Vagina (tissue), 2 donors: ENCODE results near the gene TUBA4B. TPM values are rescaled to one million over a fixed set of nuclear protein-coding genes. Genes with fewer than 3 reads are reported as not detected.
A peak's percentile ranks its signal among the peaks of the same experiment; 100 is the strongest.

ENCODE experiments used
- DNase-seq, 2 donors: peaks; one replicate each; pipeline ENCODE4 v3.0.0-alpha.2; 2017; ENCODE audit errors: extremely low spot score in 2 of 2
- H3K27ac ChIP-seq: fragments of 200-600 bp; sonication (generic); one replicate; pipeline ENCODE4 v1.5.1; 2019
- H3K27me3 ChIP-seq: fragments of 200-600 bp; sonication (generic); one replicate; pipeline ENCODE4 v1.5.1; 2019
- H3K36me3 ChIP-seq, 2 donors: fragments of 200-600 bp; sonication (generic); one replicate each; pipeline ENCODE4 v1.5.1; 2017 to 2019
- H3K4me1 ChIP-seq: fragments of 200-600 bp; sonication (generic); one replicate; pipeline ENCODE4 v1.5.1; 2019
- H3K4me3 ChIP-seq, 2 donors: fragments of 200-600 bp; sonication (generic); 1 replicate in 1 of 2; 2 replicates in 1 of 2; pipeline ENCODE4 v1.5.1; 2016 to 2019
- H3K9me3 ChIP-seq: fragments of 200-600 bp; sonication (generic); one replicate; pipeline ENCODE4 v1.5.1; 2019
- POLR2A ChIP-seq, 2 donors: fragments of 450-650 bp; IDR thresholded peaks; one replicate each; pipeline ENCODE4 v1.6.1; 2017; ENCODE audit warnings: antibody characterized with exemption in 2 of 2, mild to moderate bottlenecking in 2 of 2, moderate library complexity in 2 of 2
- POLR2AphosphoS5 ChIP-seq, 2 donors: sonication (generic); formaldehyde crosslinking; IDR thresholded peaks; one replicate each; pipeline ENCODE4 v1.9.0; 2017; ENCODE audit warnings: antibody characterized with exemption in 2 of 2, mild to moderate bottlenecking in 2 of 2, low read depth in 1 of 2; ENCODE audit not compliant: insufficient read depth in 1 of 2
- intact Hi-C: fragments of 100-400 bp; cut with DNase I; formaldehyde crosslinking; loops from one replicate; pipeline ENCODE4 v1.15.1; 2023
- total RNA-seq: library from RNA; depleted of rRNA; stranded (reverse); fragments of >200 nt; gene quantifications from one replicate; pipeline ENCODE4 v1.2.3, GENCODE V29; 2016
- TF ChIP-seq, protein P1 (sequence below), 3 experiments: fragments of 450-650 bp in 2 of 3; fragments of 200-600 bp in 1 of 3; sonication (generic) in 1 of 3; IDR thresholded peaks; one replicate each; pipeline ENCODE4 v1.5.1; 2017 to 2019; ENCODE audit warnings: antibody characterized with exemption in 3 of 3, mild to moderate bottlenecking in 2 of 3, moderate library complexity in 2 of 3

Gene TUBA4B
- total RNA-seq, 1 donor from 2014 or later = not detected

DNA sequence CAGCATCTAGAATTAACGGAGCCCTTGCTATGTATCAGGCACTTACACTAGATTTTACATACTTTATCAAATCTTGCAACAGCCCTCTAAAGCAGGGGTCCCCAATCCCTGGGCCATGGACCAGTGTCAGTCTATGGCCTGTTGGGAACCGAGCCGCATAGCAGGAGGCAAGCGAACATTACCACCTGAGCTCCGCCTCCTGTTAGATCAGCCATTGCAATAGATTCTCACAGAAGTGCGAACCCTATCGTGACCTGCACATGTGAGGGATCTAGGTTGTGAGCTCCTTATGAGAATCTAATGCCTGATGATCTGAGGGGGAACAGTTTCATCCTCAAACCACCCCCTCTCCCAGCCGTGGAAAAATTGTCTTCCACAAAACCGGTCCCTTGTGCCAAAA is 39.6 kb downstream of the TUBA4B start:
- Histone ChIP-seq H3K9me3 (no peaks in the 10 kb centered on the region), H3K27ac (no peak overlapping the region), H3K36me3 (no peaks in the 10 kb centered on the region), H3K4me3 (no peak overlapping the region), H3K4me1 (peaks cover 20% of the 10 kb centered on the region), H3K27me3 (no peaks in the 10 kb centered on the region)
- no peak for DNase-seq
- TF ChIP-seq POLR2A (IDR thresholded peaks at IDR 0.05) (no peak), POLR2AphosphoS5 (IDR thresholded peaks at IDR 0.05; ENCODE audit: insufficient read depth in 1 of 2, low read depth in 1 of 2) (no peak)
- TF ChIP-seq, protein P1, sequence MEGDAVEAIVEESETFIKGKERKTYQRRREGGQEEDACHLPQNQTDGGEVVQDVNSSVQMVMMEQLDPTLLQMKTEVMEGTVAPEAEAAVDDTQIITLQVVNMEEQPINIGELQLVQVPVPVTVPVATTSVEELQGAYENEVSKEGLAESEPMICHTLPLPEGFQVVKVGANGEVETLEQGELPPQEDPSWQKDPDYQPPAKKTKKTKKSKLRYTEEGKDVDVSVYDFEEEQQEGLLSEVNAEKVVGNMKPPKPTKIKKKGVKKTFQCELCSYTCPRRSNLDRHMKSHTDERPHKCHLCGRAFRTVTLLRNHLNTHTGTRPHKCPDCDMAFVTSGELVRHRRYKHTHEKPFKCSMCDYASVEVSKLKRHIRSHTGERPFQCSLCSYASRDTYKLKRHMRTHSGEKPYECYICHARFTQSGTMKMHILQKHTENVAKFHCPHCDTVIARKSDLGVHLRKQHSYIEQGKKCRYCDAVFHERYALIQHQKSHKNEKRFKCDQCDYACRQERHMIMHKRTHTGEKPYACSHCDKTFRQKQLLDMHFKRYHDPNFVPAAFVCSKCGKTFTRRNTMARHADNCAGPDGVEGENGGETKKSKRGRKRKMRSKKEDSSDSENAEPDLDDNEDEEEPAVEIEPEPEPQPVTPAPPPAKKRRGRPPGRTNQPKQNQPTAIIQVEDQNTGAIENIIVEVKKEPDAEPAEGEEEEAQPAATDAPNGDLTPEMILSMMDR (IDR thresholded peaks at IDR 0.05) = no peak
- intact Hi-C loops = no loop called here

DNA sequence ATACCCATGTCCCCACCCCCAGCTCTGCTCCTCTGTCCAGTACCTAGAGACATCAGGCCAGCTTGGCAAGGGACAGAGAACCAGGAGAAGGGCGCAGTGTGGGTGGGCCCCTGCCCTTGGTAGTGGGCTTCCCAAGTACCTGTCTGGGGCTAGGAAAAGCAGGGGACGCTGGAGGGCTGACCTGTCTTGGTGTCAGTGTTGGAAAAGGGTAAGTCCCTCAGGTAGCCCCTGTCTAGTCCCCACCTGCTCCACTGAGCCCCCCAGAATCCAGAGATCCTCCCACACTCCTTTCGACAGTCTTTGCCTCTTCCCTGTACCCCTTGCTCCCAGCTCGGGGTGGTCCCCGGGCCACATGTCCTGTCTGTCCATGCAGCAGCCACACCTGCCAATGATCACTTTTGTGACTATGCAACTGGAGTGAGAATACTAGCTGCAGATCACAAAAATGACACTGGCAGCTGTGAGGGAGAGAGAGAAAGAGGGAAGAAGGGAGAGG is 40.7 kb downstream of the TUBA4B start:
- Histone ChIP-seq H3K4me1 (peaks cover 15% of the 10 kb centered on the region), H3K27ac (peak overlapping the region; percentile 89), H3K9me3 (no peaks in the 10 kb centered on the region), H3K27me3 (no peaks in the 10 kb centered on the region), H3K4me3 (no peak overlapping the region), H3K36me3 (no peaks in the 10 kb centered on the region)
- TF ChIP-seq POLR2AphosphoS5 (IDR thresholded peaks at IDR 0.05; ENCODE audit: insufficient read depth in 1 of 2, low read depth in 1 of 2) = no peak
- TF ChIP-seq, protein P1 (IDR thresholded peaks at IDR 0.05) = no peak
- TF ChIP-seq POLR2A (IDR thresholded peaks at IDR 0.05) = no peak
- intact Hi-C loops = loop anchor here (1.0 kb wide), 1 partner anchor 14 kb away; the partner anchor contains the start of gene DNAJB2
- DNase-seq = no peak

DNA sequence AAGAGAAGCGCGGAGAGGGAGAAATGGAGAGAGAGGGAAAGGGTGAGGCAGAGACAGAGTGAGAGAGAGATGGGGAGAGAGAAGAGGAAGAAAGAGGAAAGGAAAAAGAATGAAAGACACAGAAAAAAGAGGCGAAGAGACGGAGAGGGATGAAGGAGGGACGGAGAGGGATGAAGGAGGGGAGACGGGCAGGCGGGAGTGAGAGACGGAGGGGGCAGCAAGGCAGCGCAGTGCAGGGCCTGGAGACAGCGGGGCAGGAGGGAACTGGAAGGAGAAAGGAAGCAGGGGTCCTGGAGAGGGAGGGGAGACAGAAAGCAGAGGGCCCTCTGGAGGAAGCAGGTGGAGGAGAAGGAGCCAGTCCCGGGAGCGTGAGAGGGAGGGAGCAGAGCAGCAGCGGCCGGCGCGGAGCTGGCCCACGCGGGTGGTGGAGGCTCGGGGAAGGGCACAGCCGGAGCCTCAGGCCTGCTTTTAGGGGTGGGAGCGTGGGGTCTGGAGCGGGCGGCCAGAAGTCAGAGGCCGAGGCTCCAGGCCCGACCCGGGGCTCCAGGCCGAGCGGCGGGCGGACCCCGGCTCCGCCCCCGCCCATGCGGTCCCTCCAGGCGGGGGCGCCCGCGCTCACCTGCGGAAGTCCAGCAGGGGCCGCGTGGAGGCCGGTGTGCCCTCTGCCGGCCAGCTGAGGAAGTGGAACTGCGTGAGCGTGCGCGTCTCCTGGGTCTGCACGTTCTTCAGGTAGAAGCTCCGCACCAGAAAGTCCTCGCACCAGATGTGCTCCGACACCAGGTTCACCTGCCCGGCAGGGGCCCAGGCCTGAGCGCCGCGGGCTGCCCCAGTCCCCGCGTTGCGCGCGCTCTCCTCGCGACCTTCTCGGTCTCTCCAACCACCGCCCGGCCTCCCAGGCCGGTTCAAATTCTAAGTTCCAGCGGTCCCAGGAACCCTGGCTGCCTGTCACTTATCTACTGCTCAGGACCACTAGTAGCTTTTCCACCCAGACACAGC is 41.6 kb downstream of the TUBA4B start:
- H3K27me3 ChIP-seq = no peaks in the 10 kb centered on the region
- no peaks in the 10 kb centered on the region for H3K9me3 ChIP-seq
- intact Hi-C loops = loop anchor here (1.0 to 5.0 kb wide), 2 partner anchors 15 to 127 kb away; partner anchors contain the start of gene DNAJB2
- H3K4me3 ChIP-seq = peak overlapping the region; percentile 44 to 54
- H3K4me1 ChIP-seq = peaks cover 6% of the 10 kb centered on the region
- peak overlapping the region; percentile 89 for H3K27ac ChIP-seq
- DNase-seq = peak in 1 of 2 donors; percentile 83
- H3K36me3 ChIP-seq = no peaks in the 10 kb centered on the region
- TF ChIP-seq, protein P1 (IDR thresholded peaks at IDR 0.05) = peak; percentile 99
- TF ChIP-seq POLR2A (IDR thresholded peaks at IDR 0.05) = no peak
- peak; percentile 54 to 57 for TF ChIP-seq POLR2AphosphoS5 (IDR thresholded peaks at IDR 0.05; ENCODE audit: insufficient read depth in 1 of 2, low read depth in 1 of 2)

- no peaks in the 10 kb centered on the region for H3K27me3 ChIP-seq
- intact Hi-C loops = loop anchor here (5.0 kb wide), 1 partner anchor 129 kb away; no protein-coding TSS in a partner anchor
- no peak overlapping the region for H3K27ac ChIP-seq
- no peak for TF ChIP-seq POLR2AphosphoS5 (IDR thresholded peaks at IDR 0.05; ENCODE audit: insufficient read depth in 1 of 2, low read depth in 1 of 2)
- no peak for TF ChIP-seq POLR2A (IDR thresholded peaks at IDR 0.05)
- H3K4me1 ChIP-seq = no peaks in the 10 kb centered on the region
- H3K4me3 ChIP-seq = no peak overlapping the region
- no peaks in the 10 kb centered on the region for H3K36me3 ChIP-seq
- H3K9me3 ChIP-seq = no peaks in the 10 kb centered on the region
- peak in 1 of 2 donors; percentile 60 for DNase-seq
Observed at GRCh38 chr2:219296142-219296541, 43.1 kb downstream of the TUBA4B start.

DNA sequence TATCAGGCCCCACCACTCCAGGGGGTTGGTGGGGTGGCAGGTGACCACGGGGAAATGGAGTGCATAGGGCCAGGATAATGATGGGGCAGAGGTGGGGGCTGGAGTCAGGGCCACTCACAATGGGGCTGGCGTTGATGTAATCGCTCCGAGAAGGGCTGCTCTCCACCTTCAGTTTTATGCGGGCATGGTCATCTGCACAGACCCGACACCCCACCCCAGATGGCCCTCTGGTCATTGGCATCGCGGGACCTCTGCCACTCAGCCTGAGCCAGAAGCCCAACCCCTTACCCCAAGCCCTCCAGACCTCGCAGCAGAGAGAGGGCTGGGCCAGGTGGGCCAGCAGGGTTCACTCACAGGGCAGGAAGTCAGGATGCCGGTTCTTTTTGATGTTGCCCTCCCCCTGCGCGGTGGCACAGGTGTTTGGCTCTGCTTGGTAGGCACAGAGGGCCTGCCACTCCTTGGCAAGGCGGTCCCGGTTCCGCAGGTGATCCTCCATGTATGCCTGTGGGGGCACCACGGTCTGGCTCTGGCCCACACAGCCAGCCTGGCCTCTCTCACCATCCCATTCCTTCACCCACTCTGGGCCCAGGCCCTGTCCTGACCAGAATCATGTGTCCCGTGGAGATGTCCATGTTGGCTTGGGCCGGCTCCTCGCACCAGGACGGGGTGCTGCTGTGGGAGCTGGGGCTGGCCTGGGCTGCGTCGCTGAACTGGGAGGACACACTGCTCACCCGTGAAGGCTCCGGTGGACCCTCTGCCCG is 43.8 kb downstream of the TUBA4B start:
- TF ChIP-seq POLR2AphosphoS5 (IDR thresholded peaks at IDR 0.05; ENCODE audit: insufficient read depth in 1 of 2, low read depth in 1 of 2) (no peak), POLR2A (IDR thresholded peaks at IDR 0.05) (no peak)
- TF ChIP-seq, protein P1 (IDR thresholded peaks at IDR 0.05) = no peak
- peak; percentile 76 to 93 for DNase-seq
- H3K9me3 ChIP-seq = no peaks in the 10 kb centered on the region
- intact Hi-C loops = loop anchor here (5.0 kb wide), 1 partner anchor 130 kb away; no protein-coding TSS in a partner anchor
- H3K36me3 ChIP-seq = no peaks in the 10 kb centered on the region
- H3K4me3 ChIP-seq = no peak overlapping the region
- H3K4me1 ChIP-seq = no peaks in the 10 kb centered on the region
- no peaks in the 10 kb centered on the region for H3K27me3 ChIP-seq
- no peak overlapping the region for H3K27ac ChIP-seq
